Parietal lobe (tissue), 1 donor: ENCODE measurements around the gene MACO1. TPM values are rescaled to one million over a fixed set of nuclear protein-coding genes. Genes with fewer than 3 reads are reported as not detected.

ENCODE experiments used
- total RNA-seq: library from RNA; depleted of rRNA; stranded (reverse); fragments of >200 nt; gene quantifications from one replicate; pipeline ENCODE4 v1.2.3, GENCODE V29; 2014

The MACO1 gene, protein sequence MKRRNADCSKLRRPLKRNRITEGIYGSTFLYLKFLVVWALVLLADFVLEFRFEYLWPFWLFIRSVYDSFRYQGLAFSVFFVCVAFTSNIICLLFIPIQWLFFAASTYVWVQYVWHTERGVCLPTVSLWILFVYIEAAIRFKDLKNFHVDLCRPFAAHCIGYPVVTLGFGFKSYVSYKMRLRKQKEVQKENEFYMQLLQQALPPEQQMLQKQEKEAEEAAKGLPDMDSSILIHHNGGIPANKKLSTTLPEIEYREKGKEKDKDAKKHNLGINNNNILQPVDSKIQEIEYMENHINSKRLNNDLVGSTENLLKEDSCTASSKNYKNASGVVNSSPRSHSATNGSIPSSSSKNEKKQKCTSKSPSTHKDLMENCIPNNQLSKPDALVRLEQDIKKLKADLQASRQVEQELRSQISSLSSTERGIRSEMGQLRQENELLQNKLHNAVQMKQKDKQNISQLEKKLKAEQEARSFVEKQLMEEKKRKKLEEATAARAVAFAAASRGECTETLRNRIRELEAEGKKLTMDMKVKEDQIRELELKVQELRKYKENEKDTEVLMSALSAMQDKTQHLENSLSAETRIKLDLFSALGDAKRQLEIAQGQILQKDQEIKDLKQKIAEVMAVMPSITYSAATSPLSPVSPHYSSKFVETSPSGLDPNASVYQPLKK
- 73.2 TPM for total RNA-seq

DNA sequence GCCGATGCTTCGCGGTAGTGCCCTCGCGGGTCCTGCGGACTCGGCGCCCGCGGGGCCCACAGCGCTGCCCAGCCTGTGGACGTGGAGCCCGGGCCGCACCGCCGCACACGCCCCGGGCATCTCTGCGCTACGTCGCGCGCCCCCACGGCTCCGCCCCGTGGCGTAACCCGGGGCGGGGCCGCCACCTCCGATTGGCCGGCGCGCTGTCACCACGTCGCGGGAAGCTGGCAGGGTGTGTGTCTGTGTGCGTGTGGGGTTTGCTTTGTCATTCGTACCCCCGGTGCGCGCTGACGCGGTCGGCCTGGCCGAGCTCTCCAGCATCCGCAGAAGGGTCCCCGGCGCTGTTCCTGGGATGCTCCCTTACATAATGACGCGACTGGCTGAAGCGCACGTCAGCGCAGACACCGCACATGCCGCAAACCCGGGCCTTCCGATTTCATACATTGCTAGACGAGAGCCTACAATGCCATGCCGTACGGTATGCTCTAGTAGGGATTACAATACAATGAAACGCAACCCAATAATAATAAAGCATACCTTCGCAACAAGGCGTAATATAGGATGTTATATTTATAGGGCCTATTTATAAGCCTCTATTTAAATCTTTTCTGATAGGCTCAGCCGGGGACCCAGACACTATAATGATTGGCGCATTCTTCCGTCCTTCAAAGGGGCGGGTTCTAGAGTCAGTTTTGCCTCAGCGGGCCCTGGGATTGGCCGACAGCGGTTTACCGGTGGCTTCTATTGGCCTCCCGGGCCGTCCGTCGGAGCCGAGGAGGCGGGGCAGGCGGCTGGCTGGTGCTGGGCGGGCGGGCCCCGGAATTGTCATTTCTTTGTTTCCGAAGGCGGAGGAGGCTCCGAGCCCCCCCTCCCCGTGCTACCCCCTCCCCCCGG, at the start of gene MACO1:
TSS of gene MACO1 (plus strand) at position 825 of the 894 bp plus-strand sequence. CDS start 202 bp downstream, outside the sequence.

DNA sequence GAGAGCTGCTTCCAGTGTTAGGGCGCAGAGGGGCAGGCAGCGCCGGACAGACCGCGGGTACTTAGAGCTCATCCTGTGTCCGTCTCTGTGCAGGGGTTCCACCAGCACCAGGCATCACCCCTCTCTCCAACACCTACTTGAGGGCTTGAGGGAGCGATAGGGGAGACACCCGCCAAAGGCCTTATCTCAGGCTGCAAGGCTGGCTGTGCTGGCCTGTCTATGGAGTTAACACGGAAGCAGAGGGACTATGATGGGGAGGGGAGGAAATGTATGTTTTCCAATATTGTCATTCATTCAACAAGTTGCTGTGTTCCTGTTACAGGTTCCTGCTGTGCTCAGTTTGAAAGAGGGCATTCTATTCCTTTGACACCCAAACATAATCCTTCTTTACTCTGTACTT, 10.0 kb upstream of the MACO1 start, which contains the start of gene RHCE:
TSS of gene RHCE (minus strand) at position 111 of the 400 bp plus-strand sequence. CDS start at position 72, 39 bp downstream.

GRCh38 chr1:25543425-25544242, 112.9 kb downstream of the MACO1 start, which contains the start of gene LDLRAP1:
Gene LDLRAP1 (plus strand): TSS chr1:25543606. CDS start chr1:25543699, 93 bp downstream.

Other genes starting within 250 kb of the MACO1 start
- gene SYF2, start 198.4 kb upstream of the MACO1 start, total RNA-seq = 31.9 TPM
- 121 TPM for gene RSRP1, start 183.4 kb upstream of the MACO1 start, total RNA-seq
- gene RHD, start 158.4 kb upstream of the MACO1 start, total RNA-seq = not detected
- 99.5 TPM for gene TMEM50A, start 92.6 kb upstream of the MACO1 start, total RNA-seq
- gene RHCE, start 10.1 kb upstream of the MACO1 start, total RNA-seq = not detected
- 1.3 TPM for gene LDLRAP1, start 112.7 kb downstream of the MACO1 start, total RNA-seq
- gene MAN1C1, start 185.9 kb downstream of the MACO1 start, total RNA-seq = 14.7 TPM